Motor neuron (in vitro differentiated cells): ENCODE results near the gene ZDHHC24. TPM values are rescaled to one million over a fixed set of nuclear protein-coding genes. Genes with fewer than 3 reads are reported as not detected.
A peak's percentile ranks its signal among the peaks of the same experiment; 100 is the strongest.

ENCODE experiments used
- ATAC-seq, 8 experiments: fragments of 200-7000 bp; cut with Tn5 transposase; replicated peaks in 6 of 8; 2 replicates each; pipeline ENCODE4 v1.8.0; 2021; ENCODE audit warnings: mild to moderate bottlenecking in 8 of 8, moderate library complexity in 8 of 8
- H3K27ac ChIP-seq, 2 donors: fragments of 250-450 bp; sonication (Bioruptor Pico); 2 replicates each; pipeline ENCODE4 v1.9.0; 2021; ENCODE audit warnings: antibody characterized with exemption in 2 of 2, mild to moderate bottlenecking in 2 of 2, moderate library complexity in 1 of 2
- H3K4me1 ChIP-seq, 2 donors: fragments of 250-450 bp; sonication (Bioruptor Pico); replicated peaks in 1 of 2; 2 replicates each; pipeline ENCODE4 v1.6.1; 2021; ENCODE audit warnings: antibody characterized with exemption in 2 of 2, mild to moderate bottlenecking in 2 of 2, moderate library complexity in 1 of 2
- H3K4me3 ChIP-seq, 5 donors: fragments of 250-450 bp; sonication (Bioruptor Pico); 2 replicates each; pipeline ENCODE4 v1.9.0; 2021; ENCODE audit warnings: antibody characterized with exemption in 5 of 5, mild to moderate bottlenecking in 5 of 5, moderate library complexity in 4 of 5
- WGBS, 10 experiments: fragments of 450-650 bp; shearing (Covaris generic); methylation state at CpG; one replicate each; pipeline ENCODE4 v1.0.0; 2022; 5-methylcytosine and 5-hydroxymethylcytosine counted together
- in situ Hi-C, 9 experiments: fragments of 400-800 bp; cut with MboI; loops; one replicate each; pipeline ENCODE4 v1.15.0; 2021; ENCODE audit warnings: low sequenced_read_pairs in 9 of 9, low pct_unique_long_range_greater_than_20kb in 2 of 9; ENCODE audit not compliant: unreplicated experiment in 9 of 9
- total RNA-seq, 8 experiments: library from RNA; unstranded; fragments of 300-600 nt; gene quantifications; 2 replicates each; pipeline versions ENCODE4 v1.2.3 to v1.2.4, GENCODE V29; 2022

ZDHHC24 gene
- total RNA-seq, 8 experiments from 2014 or later, result 5.2 to 12.7 (median 8.4) TPM

DNA sequence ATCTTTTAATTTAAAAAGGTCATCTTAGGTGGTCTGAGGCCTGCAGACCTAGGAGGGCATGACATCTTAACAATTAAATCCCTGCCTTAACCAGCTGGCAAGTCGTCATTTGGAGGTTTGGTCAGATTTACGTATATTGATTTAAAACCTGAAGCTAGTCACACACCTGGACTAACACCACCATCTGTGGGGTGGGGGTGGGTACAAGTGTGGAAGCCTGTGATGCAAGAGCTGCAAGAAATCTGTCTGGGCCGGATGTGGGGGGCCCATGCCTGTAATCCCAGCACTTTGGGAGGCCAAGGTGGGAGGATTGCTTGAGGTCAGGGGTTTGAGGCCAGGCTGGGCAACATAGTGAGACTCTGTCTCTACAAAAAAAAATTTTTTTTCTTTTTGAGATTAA is 35.4 kb upstream of the ZDHHC24 start:
- no peak overlapping the region for H3K27ac ChIP-seq
- in situ Hi-C loops, result no loop called here
- no peaks in the 10 kb centered on the region for H3K4me1 ChIP-seq
- no peak overlapping the region for H3K4me3 ChIP-seq
- WGBS, 10 experiments, result 53 to 100% (median 67%) methylated on average over 1 to 3 of the region's 3 CpGs; no CpG with 5 or more reads in 6 of the 10 experiments
- no peak for ATAC-seq

DNA sequence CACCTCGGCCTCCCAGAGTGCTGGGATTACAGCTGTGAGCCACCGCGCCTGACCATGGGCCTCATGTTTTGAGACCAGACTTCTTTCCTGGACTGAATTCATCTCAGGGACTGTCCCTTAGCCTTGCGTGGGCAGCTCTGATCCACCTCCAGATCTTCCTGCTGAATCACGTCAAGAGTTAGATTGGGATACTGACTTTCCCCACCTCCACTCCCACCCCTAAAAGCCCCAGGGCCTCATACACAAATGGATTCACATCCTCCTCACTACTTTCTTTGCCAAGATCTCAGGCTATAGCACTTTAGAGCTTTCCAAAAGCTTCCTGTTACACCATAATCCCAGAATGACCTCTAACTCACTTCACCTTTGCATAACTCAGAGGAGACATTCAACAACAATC is 35.0 kb upstream of the ZDHHC24 start:
- ATAC-seq, result no peak
- Histone ChIP-seq H3K4me1 (no peaks in the 10 kb centered on the region), H3K4me3 (no peak overlapping the region), H3K27ac (no peak overlapping the region)
- in situ Hi-C loops, result no loop called here
- WGBS, 10 experiments, result 50 to 100% (median 79%) methylated on average over 1 to 2 of the region's 5 CpGs; no CpG with 5 or more reads in 5 of the 10 experiments

DNA sequence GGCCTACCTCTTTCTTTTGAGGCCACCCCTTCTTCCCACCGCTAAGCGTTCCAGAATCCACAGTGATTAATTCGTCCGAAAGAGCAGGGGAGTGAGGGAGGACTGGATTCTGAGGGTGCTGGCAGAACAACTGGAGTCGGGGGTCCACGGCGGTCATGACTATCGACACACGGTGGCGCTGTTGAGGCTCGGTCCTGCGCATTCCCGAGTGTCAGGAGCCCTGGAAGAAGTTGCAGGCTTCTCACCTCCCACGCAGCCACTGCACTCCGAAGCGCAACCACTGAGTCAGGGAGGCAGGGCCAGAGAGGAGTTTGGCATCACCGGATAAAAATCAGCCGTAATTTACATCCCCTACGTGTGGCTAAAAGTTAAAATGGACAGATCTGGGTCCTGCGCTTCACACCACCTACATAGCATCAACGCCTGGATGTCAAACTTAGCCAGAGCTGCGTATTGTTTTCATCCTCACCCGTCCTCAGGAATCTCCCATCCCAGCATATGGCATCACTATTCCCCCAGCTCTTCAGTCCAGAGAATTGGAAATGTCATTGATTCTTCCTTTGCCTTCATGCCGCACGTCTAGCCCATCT is 33.3 kb upstream of the ZDHHC24 start:
- Histone ChIP-seq H3K4me3 (no peak overlapping the region), H3K4me1 (no peaks in the 10 kb centered on the region), H3K27ac (no peak overlapping the region)
- in situ Hi-C loops, result no loop called here
- ATAC-seq, result peak in 6 of 8 experiments; percentile 42 to 98 (median 80)
- 4 to 53% (median 16%) methylated on average over 3 to 13 of the region's 25 CpGs; no CpG with 5 or more reads in 4 of the 10 experiments for WGBS, 10 experiments

DNA sequence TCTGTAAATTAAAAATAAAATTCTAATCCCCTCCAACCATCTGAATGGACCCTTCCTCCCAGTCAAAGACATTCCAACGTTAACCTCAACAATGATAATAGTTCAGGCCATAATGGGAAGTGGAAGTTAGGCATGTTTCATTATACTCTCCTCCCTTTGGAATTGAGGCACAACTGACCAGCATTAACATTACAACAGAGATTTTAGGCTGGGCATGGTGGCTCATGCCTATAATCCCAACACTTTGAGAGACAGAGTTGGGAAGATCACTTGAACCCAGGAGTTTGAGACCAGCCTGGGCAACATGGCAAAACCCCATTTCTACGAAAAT is 25.0 kb upstream of the ZDHHC24 start:
- peaks cover 18 to 20% of the 10 kb centered on the region in 2 donors for H3K4me1 ChIP-seq
- no peak overlapping the region for H3K4me3 ChIP-seq
- in situ Hi-C loops, result no loop called here
- no peak for ATAC-seq
- WGBS, 10 experiments, result 0 to 44% (median 17%) methylated on average over 1 to 2 of the region's 2 CpGs; no CpG with 5 or more reads in 4 of the 10 experiments
- H3K27ac ChIP-seq, result peak overlapping the region; percentile 61 to 79

DNA sequence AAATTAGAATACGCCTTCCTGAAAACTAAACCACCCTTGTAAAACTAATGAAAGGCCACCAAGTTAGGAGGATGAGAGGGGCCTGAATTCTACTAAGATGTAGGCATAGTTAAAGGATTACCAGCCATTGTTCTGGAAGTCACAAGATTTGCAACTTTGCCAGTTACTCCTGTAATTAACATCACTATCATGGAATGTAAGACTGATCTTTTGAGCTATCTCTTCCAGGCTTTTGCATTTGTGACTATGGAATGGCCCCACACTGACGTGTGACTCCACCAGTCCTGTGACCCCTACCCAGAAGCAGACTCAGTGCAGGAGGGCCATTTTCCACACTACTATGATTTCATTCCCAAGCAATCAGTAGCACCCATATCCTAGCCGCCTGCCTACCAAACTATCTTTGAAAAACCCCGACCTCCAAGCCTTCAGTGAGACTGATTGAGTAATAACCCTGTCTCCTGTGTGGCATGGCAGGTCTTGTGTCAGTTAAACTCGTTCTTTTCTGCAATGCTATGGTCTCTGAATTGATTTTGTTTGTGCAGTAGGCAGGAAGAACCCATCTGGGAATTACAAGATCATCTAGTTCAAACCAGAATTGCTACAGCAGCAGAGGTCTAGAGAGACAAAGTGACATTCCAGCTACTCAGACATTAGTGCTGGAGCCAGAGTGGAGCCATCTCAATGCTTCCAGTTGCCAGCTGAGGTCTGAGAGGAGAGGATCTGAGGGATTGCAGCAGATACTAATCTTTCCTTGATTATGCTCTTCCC is 24.4 kb upstream of the ZDHHC24 start:
- in situ Hi-C loops, result no loop called here
- peaks cover 18 to 20% of the 10 kb centered on the region in 2 donors for H3K4me1 ChIP-seq
- H3K27ac ChIP-seq, result peak overlapping the region; percentile 61 to 79
- WGBS, 10 experiments, result 10 to 67% (median 40%) methylated on average over 1 to 5 of the region's 5 CpGs; no CpG with 5 or more reads in 1 of the 10 experiments
- H3K4me3 ChIP-seq, result no peak overlapping the region
- ATAC-seq, result peak in 5 of 8 experiments; percentile 60 to 95 (median 76)

DNA sequence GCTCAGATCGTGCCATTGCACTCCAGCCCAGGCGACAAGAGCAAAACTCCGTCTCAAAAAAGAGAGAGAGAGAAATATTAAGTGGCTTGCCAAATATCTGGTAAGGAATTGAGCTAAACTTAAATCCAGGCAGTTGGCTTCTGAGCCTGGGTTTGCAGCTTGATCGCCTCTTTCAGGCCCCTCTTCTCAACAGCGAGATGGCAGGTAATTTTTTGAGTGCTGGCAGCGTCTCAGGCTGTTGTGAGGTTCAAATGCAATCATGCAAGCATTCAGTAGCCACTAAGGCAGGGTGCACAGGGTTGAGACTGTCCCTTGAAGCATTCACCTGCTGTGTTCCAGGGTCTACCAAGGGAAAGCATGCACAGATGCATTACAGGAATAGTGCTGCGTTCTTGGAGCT is 23.2 kb upstream of the ZDHHC24 start:
- in situ Hi-C loops, result no loop called here
- no peak overlapping the region for H3K4me3 ChIP-seq
- ATAC-seq, result no peak
- WGBS, 10 experiments, result 73 to 94% (median 93%) methylated on average over 2 to 5 of the region's 7 CpGs; no CpG with 5 or more reads in 6 of the 10 experiments
- peaks cover 18 to 20% of the 10 kb centered on the region in 2 donors for H3K4me1 ChIP-seq
- peak overlapping the region in 1 of 2 donors; percentile 79 for H3K27ac ChIP-seq

DNA sequence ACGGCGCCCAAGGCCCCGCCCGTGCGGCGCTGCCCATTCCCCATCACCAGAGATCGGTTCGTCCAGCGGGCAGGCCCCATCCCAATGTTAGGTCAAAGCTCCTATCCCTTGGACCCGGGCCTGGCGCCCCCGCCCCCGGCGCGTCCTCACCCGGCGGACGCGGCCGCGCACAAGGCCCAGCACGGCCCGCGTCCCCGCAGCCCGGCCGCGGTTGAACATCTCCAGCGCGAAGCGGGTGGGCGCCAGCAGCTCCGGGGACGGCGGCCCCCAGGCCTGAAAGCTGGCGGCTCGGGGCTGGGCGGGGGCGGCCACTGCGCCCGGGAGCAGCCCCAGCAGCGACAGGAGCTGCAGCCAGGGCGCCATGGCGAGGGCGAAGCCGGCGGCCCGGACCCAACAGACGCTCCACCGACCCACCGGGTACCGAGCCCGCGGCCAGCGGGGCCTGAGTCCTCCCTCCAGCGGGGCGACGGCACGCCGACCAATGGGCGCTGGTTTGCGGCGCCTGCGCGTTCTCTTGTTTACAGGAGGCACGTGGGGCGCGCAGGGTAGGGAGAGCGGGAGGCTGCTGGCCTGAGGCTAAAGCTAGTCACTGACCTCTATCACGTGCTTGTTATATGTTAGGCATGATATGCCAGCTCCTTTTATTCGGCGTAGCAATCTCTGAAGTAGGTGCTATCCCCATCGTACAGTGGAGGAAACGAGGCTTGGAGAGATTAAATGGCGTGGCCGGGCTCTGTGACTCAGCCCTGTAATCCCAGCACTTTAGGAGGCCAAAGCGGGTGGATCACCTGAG is 22.5 kb upstream of the ZDHHC24 start, which contains the start of gene CTSF:
Gene CTSF (minus strand): TSS at position 483 of the 793 bp plus-strand sequence. CDS start 120 bp downstream, at position 363.
- peak within 1 kb of the TSS in 1 of 2 donors; percentile 79 for H3K27ac ChIP-seq
- ATAC-seq, result peak; percentile 11 to 99 (median 91)
- in situ Hi-C loops, result no loop called here
- WGBS, 10 experiments, result 3 to 90% (median 40%) methylated on average over 1 to 13 of the region's 77 CpGs; no CpG with 5 or more reads in 3 of the 10 experiments
- peak within 1 kb of the TSS in 4 of 5 donors; percentile 45 to 52 (median 48) for H3K4me3 ChIP-seq
- H3K4me1 ChIP-seq, result peaks cover 18 to 20% of the 10 kb centered on the region in 2 donors

DNA sequence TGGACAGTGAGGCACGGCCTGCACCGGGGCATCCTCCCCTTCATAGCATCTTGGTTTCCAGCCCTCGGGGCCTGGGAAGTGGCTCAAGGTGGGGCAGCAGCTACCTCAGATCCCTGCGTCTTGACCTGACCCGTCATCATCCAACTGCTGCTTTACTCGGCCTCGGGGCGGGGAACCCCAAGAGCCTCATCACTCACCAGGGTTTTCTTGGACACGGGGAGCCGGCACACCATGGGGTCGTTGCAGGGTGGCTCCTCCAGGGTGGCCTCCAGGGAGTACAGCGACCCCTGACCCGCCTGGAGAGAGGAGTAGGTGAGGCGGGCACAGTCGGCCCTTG is 21.9 kb upstream of the ZDHHC24 start:
- H3K4me3 ChIP-seq, result peak overlapping the region in 4 of 5 donors; percentile 45 to 52 (median 48)

DNA sequence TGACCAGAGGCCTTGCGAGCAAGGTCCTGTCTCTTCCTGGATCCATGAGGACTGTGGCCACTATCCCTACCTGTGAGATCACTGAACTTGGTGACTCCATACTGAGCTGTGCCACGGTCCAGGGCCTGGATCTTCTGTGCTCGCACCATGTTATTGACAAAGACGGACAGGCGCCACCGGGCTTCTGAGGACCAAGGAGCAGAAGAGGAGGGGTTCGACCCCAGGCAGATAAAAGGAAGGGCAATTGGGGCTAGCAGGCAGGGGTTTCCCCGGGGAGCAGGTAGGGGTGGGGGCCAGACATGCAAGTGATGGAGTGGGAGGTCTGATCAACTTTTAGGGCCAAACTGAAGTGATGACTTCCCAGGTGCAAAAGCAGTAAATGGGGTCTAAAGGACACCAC is 20.4 kb upstream of the ZDHHC24 start:
- Histone ChIP-seq H3K4me1 (peaks cover 18 to 20% of the 10 kb centered on the region in 2 donors), H3K27ac (no peak overlapping the region), H3K4me3 (no peak overlapping the region)
- no peak for ATAC-seq
- 68 to 100% (median 97%) methylated on average over 1 to 3 of the region's 8 CpGs; no CpG with 5 or more reads in 6 of the 10 experiments for WGBS, 10 experiments
- in situ Hi-C loops, result no loop called here

More for the DNA sequence above, 21.9 kb upstream of the ZDHHC24 start:
- Histone ChIP-seq H3K4me1 (peaks cover 18 to 20% of the 10 kb centered on the region in 2 donors), H3K27ac (no peak overlapping the region)
- in situ Hi-C loops, result no loop called here
- WGBS, 10 experiments, result 80 to 90% methylated on average over 1 to 2 of the region's 15 CpGs; no CpG with 5 or more reads in 8 of the 10 experiments
- no peak for ATAC-seq

DNA sequence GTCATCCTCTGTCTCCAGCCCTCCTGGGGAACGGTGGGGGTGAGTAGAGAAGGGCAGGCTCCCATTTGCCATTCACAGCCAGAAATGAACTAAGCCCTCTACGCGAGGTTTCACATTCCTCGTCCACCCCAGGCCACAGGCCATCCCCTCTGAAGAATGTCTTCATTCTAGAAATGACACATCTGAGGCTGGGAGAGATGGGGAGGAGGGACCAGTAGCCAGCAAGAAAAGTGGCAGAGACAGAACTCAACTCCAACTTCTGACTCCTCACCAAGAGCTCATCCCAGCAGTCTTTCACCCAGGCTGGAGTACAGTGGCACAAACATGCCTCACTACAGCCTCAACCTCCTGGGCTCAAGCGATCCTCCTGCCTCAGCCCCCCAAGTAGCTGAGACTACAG is 19.1 kb upstream of the ZDHHC24 start:
- peaks cover 6 to 7% of the 10 kb centered on the region in 2 donors for H3K4me1 ChIP-seq
- ATAC-seq, result no peak
- 0 to 95% methylated on average over 1 to 4 of the region's 5 CpGs; no CpG with 5 or more reads in 8 of the 10 experiments for WGBS, 10 experiments
- no peak overlapping the region for H3K4me3 ChIP-seq
- in situ Hi-C loops, result no loop called here
- no peak overlapping the region for H3K27ac ChIP-seq

DNA sequence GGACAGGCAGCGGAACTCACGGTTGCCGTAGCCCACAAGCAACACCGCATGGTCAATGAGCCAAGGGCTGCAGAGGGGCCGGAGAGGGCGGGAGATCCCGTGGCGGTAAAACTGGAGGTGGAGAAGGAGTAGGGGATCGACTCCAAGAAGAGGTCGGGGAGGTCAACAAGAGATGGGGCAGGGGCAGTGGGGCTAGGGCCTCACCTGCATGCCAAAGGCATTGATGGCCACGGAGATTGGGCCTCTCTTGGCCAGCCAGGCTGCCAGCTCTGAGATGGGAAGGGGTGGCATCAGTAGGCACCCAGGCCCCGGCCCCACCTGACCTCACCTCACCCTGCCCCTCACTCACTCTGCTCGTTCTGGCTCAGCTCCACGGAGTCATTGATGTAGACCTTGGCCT is 18.7 kb upstream of the ZDHHC24 start:
- Histone ChIP-seq H3K4me3 (no peak overlapping the region), H3K4me1 (peaks cover 2 to 3% of the 10 kb centered on the region in 2 donors), H3K27ac (no peak overlapping the region)
- in situ Hi-C loops, result no loop called here
- WGBS, 10 experiments, result 79 to 100% methylated on average over 2 of the region's 14 CpGs; no CpG with 5 or more reads in 8 of the 10 experiments
- no peak for ATAC-seq

DNA sequence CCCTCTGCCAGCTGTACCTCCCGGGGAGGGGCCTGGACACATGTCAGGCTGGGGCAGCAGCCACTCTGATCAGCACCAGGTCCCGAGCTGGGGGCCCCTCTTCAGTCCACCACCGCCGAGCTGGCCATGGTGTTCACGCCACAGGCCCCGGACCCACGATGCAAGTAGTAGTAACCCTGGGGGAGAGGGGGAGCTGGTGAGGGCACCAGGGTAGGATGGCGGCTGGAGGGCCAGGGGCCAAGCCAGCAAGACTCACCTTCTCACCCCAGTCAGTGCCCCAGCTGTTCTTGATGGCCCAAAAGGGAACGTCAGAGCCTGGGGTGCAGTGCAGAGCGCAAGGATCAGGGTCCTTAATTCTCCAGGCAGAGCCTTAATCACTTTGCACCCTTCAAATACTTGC is 18.0 kb upstream of the ZDHHC24 start:
- 0 to 100% (median 89%) methylated on average over 1 to 3 of the region's 10 CpGs; no CpG with 5 or more reads in 6 of the 10 experiments for WGBS, 10 experiments
- in situ Hi-C loops, result no loop called here
- H3K27ac ChIP-seq, result no peak overlapping the region
- no peak for ATAC-seq
- no peaks in the 10 kb centered on the region for H3K4me1 ChIP-seq
- H3K4me3 ChIP-seq, result no peak overlapping the region
